HG02571 (cell line): ENCODE data around the gene KRTAP5-8.
"Not testable (repeated sequence)": the region's sequence is repeated elsewhere in the genome, so short reads cannot be mapped to it uniquely, and the experiment has no call there.

ENCODE experiments used
- ATAC-seq: cut with Tn5 transposase; IDR thresholded peaks from one replicate; pipeline ENCODE4 v1.9.1; 2021; ENCODE audit warnings: mild to moderate bottlenecking, moderate library complexity; ENCODE audit not compliant: unreplicated experiment

Gene KRTAP5-8

DNA sequence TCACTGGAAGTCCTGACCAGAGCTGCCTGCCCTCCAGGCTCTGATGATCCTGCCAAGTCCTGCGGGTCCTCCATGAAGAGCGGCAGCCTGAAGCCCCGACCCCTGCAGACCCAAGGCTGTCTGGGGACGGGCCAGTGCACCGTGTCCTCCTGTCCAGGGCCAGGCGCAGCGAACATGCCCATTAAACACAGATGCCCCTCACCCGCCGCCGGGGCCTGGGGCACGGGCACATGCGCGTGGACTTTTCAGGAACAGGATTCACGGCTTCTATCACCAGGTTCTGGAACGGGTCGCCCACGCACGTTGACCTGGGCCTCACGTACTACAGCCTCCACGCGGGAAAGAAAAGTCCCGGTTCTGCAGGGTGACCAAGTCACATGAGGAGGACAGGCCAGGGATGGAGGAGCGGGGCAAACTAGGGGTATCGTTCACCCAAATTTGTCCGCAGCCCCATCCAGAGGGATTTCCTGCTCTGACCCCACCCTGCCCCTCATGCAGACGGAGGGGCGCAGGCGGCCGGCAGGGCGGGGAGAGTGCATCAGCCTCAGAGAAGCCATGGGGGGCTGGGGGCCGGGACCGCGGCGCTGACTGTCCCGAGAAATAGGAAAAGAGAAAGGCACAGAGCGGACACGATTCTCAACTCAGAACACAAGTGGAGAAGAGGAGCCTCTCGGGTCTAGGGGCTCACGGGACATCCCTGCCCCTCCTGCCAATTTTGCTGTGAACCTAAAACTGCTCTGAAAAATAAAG is 33.5 kb downstream of the KRTAP5-8 start:
- not testable (repeated sequence) for ATAC-seq

DNA sequence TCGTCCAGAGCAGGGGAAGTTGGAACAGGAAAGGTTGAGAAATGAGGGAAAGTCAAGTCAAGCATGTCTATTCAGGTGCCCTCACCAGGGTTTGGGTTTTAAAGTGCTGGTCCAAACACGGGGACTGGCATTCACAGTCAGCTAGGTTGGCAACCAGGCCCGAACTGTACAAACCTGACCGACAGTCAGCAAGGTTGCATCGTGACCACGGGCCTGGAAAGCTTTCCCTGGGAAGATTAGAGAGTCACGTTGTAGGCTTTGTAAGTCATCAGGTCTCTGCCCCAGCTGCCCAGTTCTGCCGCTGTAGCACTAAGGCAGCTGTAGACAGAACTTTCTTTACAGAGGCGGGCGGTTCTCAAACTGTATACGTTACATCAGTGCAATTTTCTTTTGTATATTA is 35.0 kb downstream of the KRTAP5-8 start:
- ATAC-seq, result no peak

DNA sequence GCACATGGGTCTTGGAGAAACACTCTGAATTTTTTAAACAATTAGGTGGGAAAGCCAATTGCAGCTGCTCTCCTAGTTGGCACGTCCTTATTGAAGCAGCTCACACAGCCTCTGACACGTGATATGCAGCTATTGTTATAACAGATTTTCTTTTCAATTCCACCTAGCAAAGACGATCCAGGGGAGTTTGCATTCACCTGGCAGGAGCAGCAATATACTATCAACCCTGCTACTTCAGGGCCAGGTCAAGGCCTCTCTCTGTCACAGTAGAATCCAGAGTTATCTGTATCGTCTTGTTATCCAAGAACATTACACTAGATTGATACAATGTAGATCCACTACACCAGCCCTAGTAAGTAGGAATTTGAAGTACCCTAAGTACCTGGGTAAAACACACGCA is 36.6 kb downstream of the KRTAP5-8 start:
- no peak for ATAC-seq

DNA sequence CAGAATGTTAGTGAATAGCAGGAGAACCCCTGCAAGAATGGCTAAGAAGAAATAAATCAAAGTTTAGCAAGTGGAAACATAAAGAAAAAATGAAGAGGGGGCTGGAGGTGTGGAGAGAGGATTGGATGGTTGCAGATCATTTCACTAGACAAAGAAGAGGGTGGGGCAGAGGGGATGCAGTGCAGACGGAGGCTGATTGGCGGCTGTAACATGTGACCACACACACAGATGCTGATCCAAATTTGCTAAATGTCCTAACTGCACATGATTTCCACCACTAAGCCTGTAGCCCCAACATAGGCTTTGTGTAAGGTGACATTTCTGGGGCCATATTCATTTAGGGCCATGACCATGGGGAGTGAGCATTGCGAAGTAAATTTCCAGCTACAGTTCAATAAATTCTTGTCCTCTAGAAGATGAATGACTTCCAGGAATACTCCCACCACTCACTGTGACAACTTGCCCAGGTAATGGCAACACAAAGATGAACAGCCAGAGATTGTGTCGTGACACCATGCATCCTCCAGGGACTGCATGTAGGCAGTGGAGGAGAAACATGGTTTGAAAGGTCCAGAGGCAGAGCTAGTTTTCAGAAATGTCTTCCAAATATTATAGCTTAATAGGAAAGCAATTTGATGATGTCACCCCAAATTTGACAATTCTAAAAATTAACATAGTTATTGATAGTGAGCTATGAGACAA is 38.0 kb downstream of the KRTAP5-8 start:
- ATAC-seq, result no peak

DNA sequence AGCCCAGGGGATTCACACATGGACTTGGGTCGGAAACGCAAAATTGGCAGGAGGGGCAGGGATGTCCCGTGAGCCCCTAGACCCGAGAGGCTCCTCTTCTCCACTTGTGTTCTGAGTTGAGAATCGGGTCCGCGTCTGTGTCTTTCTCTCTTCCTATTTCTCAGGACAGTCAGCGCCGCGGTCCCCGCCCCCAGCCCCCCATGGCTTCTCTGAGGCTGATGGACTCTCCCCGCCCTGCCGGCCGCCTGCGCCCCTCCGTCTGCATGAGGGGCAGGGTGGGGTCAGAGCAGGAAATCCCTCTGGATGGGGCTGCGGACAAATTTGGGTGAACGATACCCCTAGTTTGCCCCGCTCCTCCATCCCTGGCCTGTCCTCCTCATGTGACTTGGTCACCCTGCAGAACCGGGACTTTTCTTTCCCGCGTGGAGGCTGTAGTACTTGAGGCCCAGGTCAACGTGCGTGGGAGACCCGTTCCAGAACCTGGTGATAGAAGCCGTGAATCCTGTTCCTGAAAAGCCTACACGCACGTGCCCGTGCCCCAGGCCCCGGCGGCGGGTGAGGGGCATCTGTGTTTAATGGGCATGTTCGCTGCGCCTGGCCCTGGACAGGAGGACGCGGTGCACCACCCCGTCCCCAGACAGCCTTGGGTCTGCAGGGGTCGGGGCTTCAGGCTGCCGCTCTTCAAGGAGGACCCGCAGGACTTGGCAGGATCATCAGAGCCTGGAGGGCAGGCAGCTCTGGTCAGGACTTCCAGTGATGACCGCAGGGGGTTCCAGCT is 39.1 kb downstream of the KRTAP5-8 start:
- not testable (repeated sequence) for ATAC-seq

DNA sequence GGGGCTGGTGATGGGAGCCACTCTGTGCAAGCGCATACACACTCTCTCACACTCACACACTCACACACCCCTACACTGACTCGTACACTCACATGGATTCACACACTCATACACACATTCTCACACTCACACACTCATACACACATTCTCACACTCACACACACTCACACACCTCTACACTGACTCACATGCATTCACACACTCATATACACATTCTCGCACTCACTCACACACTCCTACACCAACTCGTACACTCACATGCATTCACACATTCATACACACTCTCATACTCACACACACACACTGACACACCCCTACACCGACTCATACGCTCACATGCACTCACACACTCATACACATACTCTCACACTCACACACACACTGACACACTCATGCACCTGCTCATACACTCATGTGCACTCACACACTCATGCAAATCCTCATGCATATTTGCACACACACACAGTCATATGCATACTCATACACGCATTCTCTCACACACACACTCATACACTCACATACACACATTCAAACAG is 39.7 kb downstream of the KRTAP5-8 start:
- no peak for ATAC-seq

DNA sequence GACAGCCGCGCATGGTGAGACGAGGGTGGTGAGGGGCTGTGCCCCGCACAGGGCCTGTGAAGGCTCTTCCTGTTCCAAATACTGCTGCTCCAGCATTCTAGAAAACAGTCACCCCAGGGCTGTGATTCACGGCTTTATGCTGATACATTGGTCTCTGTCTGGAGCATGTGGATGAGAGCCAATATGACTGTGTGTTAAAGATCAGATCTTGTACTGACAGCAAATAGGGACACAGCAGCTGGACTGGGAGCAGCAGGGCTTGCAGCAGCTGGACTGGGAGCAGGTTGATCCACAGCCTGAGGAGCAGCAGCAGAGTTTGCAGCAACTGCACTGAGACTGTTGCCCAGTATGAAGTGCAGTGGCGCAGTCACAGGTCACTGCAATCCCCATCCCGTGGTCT is 41.7 kb downstream of the KRTAP5-8 start:
- not testable (repeated sequence) for ATAC-seq

DNA sequence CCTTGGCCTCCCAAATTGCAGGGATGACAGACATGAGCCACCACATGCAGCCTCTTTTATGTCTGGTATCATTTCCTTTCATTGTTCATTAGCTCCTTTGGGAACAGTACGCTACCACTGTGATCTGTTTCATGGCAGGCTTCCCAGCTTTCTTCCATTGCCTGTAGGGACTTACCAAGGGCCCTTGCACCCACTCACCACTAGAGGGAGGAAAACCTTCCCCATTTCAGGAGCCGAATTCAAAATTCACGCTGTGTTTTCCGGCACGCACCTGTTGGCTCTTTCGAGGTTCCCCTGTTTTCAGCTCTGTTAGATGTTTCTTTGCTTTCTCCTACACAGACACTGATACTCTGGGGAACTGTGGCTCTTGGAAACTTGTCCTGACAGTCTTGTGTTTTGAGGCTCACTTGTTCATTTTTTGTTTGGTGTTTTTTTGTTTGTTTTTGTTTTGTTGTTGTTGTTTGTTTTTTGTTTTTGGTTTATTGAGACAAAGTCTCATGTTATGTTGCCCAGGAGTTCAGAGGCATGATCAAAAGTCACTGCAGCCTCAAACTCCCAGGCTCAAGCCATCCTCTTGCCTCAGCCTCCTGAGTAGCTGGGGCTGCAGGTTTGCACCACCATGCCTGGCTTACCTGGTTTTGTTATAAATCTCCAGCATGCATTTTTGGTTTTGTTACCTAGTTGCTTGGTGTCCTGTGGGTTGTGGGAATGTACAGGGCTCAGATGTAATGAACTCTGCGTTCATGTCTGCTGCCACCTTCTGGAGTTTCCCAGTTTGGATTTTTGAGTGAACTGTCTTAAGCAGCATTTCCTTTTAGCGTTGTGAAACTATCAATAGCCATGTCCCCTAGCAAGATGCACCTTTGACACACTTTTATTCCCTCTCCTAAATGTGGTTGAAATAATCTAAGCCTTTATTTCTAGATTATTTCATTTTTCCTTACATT is 42.5 kb downstream of the KRTAP5-8 start:
- no peak for ATAC-seq

DNA sequence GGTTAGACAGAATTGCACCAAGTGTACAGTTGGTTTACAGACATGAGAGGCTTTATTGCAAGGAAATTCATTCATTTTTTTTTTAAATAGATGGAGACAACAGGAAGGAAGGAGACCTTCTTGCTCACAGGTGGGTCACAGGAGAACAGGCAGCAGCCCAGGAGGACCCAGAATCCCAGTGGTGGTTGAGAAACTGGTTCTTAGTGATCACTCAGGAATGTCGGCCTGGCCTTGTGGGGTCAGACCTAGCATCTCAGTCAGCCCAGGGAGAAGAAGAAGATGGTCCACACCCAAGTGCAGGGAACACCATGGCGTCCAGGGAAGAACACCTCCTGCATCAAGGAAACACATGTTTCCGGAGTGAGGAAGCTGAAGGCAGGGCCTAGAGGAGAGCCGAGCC is 44.0 kb downstream of the KRTAP5-8 start:
- ATAC-seq, result no peak

DNA sequence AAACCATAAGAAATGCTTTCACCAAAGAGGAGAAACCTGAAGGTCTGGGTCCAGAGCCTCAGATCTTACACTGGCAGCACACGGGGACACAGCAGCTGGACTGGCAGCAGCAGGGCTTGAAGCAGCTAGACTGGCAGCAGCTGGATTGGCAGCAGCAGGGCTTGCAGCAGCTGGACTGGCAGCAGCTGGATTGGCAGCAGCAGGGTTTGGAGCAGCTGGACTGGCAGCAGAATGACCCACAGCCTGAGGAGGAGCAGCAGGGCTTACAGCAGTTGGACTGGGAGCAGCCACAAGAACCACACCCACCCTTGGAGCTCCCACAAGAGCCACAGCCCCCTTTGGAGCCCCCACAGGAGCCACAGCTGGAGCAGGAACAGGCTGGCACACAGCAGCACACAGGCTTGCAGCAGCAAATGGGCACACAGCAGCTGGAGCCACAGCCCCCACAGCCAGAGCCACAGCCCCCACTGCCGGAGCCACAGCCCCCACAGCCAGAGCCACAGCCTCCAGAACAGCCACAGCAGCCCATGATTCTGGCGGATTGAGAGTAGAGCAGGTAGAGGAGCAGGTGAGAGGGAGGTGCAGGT is 44.6 kb downstream of the KRTAP5-8 start, which contains the start of gene KRTAP5-11:
KRTAP5-11 (minus strand) TSS at position 567 of the 587 bp plus-strand sequence; CDS start at position 529, 38 bp downstream.
- no peak for ATAC-seq

DNA sequence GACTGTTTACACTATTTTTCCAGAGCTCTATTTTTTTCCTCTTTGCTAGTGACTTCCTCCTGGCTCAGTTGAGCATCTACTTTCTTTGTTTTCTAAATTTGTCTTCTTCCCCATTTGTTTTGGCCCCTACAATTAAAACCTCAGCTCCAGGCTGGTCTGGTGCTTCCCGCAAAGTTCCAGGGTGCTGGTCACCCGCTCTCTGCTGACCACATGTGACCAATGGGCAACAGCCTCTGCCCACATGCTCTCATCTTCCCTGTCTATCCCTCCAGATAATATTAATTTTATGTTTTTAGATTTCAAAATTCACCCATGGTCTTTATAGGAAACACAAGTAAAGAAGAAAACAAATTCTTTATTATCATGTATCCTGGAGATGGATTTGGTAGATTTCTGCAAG is 45.1 kb downstream of the KRTAP5-8 start:
- ATAC-seq, result not testable (repeated sequence)

DNA sequence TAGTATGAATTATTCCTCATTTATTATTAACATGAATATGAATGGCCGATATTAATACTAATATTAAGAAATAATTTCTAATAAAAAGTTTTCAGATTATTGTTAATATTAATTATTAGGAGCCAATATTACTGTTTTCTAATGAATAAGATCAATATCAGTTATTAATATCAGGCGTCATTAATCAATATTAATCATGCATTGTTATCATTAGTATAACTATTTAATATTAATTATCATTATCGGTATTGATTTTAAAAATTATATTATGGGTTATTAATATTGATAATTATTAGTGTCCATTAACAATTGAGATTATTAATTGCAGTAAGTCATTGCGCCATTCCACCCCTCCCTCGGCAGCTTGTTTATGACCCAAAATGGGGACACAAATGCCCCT is 47.8 kb downstream of the KRTAP5-8 start:
- not testable (repeated sequence) for ATAC-seq

DNA sequence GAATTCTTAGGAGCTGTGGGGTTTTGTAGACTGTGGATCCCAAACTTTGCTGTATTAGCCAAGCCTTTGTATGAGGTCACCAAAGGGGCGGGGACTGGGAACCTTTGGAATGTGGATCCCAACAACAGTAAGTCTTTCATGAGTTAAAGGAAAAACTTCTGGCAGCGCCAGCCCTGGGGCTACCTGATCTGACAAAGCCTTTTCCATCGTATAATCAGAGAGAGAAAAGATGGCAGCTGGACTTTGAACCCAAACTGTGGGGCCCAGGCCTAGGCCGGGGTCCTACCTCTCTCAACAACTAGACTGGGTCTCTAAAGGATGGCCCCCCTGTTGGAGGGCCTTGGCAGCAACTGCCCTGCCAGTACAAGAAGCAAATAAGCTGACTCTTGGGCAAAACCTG is 50.5 kb downstream of the KRTAP5-8 start:
- ATAC-seq, result not testable (repeated sequence)
